HEK293T (cell line): ENCODE data around the gene TSPAN1.

Source experiments
- FOXA1 ChIP-seq: fragments of 450-650 bp; IDR thresholded peaks from 2 replicates; pipeline ENCODE4 v1.6.1; 2016; ENCODE audit warnings: mild to moderate bottlenecking
- FOXM1 ChIP-seq: fragments of 450-650 bp; IDR thresholded peaks from 2 replicates; pipeline ENCODE4 v1.6.1; 2017; ENCODE audit warnings: mild to moderate bottlenecking, borderline replicate concordance
- SP1 ChIP-seq: fragments of 450-650 bp; IDR thresholded peaks from 2 replicates; pipeline ENCODE4 v1.6.1; 2017

DNA sequence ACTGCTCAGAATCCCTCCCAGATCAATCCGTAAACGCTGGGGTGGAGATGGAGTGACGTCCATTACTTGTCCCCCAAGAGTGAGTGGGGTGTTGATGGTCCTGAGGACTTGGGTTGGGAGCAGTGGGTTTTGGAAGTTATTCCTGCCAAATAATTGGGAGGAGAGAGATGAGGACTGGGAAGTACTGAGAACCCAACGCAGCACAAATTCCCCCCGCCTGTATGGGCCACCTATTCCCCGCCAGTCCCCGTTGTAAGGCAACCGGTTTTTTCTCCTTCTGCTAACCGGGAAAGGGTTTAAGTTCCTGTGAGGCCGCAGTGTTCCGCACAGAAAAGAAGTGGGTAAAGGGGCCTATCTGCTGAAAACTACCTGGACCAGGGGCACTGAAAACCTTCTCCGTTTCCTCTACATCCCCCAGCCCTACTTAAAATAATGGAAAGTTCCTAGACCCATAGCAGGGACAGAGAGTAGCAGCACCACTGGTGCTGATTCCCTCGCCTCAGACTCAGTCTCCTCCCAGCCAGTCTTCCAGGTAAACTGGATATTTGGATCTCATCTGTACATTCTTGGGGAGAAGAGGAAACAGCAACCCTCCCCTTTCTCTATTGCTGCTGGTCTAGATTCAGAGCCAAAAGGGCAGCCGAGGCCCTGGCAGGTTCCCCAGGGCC, 29.0 kb downstream of the TSPAN1 start:
- TF ChIP-seq SP1 (no peak), FOXM1 (no peak), FOXA1 (no peak)
